OCI-LY3 (cell line): ENCODE results near the gene BHLHE41.
A peak's percentile ranks its signal among the peaks of the same experiment; 100 is the strongest.

Experiments used
- H2AFZ ChIP-seq: fragments of 200-600, 300-600 bp; shearing (Covaris generic); 2 replicates; pipeline ENCODE4 v1.6.0; 2014; ENCODE audit warnings: antibody characterized with exemption, low read depth, low read length
- H3K27ac ChIP-seq: fragments of 200-600, 300-600 bp; sonication (generic); 2 replicates; pipeline ENCODE4 v1.5.1; 2014; ENCODE audit warnings: mild to moderate bottlenecking, low read length, moderate library complexity, mixed read lengths
- H3K27me3 ChIP-seq: fragments of 200-600, 300-600 bp; sonication (generic); 2 replicates; pipeline ENCODE4 v1.6.1; 2014; ENCODE audit warnings: low read depth, low read length, mixed read lengths
- H3K36me3 ChIP-seq: fragments of 200-600, 300-600 bp; sonication (generic); replicated peaks from 2 replicates; pipeline ENCODE3; 2014; ENCODE audit warnings: low read depth, low read length, mixed read lengths
- H3K4me1 ChIP-seq: fragments of 300-600, 200-600 bp; sonication (generic); 2 replicates; pipeline ENCODE4 v1.6.1; 2014; ENCODE audit warnings: low read length, mixed read lengths
- H3K4me2 ChIP-seq: fragments of 200-600, 300-600 bp; sonication (generic); 2 replicates; pipeline ENCODE4 v1.6.1; 2014; ENCODE audit warnings: low read length, mixed read lengths
- H3K4me3 ChIP-seq: fragments of 300-600, 200-600 bp; sonication (generic); 2 replicates; pipeline ENCODE4 v1.5.1; 2014; ENCODE audit warnings: antibody characterized with exemption, mild to moderate bottlenecking, low read length, moderate library complexity
- H3K79me2 ChIP-seq: fragments of 300-600, 200-600 bp; shearing (Covaris generic); 2 replicates; pipeline ENCODE4 v1.6.1; 2014; ENCODE audit warnings: mild to moderate bottlenecking, low read length, mixed read lengths
- H3K9ac ChIP-seq: fragments of 300-600, 200-600 bp; shearing (Covaris generic); 2 replicates; pipeline ENCODE4 v1.6.0; 2014; ENCODE audit warnings: mild to moderate bottlenecking, low read length, moderate library complexity
- H3K9me3 ChIP-seq: fragments of 200-600, 300-600 bp; shearing (Covaris generic); 2 replicates; pipeline ENCODE4 v1.6.1; 2014; ENCODE audit warnings: low read length, mixed read lengths; ENCODE audit not compliant: insufficient read depth
- H4K20me1 ChIP-seq: fragments of 200-600, 300-600 bp; sonication (generic); 2 replicates; pipeline ENCODE4 v1.6.1; 2016; ENCODE audit warnings: low read length, mixed read lengths; ENCODE audit not compliant: insufficient read depth
- EZH2phosphoT487 ChIP-seq: fragments of 200-600 bp; shearing (Covaris generic); IDR thresholded peaks from 2 replicates; pipeline ENCODE4 v1.6.1; 2018; ENCODE audit warnings: antibody characterized with exemption, mixed run types, low read depth
- TF ChIP-seq, protein P1 (sequence below): fragments of 200-600, 300-600 bp; sonication (generic); IDR thresholded peaks from 2 replicates; pipeline ENCODE4 v1.5.1; 2014; ENCODE audit warnings: antibody characterized with exemption, low read length, low read depth

The BHLHE41 gene

DNA sequence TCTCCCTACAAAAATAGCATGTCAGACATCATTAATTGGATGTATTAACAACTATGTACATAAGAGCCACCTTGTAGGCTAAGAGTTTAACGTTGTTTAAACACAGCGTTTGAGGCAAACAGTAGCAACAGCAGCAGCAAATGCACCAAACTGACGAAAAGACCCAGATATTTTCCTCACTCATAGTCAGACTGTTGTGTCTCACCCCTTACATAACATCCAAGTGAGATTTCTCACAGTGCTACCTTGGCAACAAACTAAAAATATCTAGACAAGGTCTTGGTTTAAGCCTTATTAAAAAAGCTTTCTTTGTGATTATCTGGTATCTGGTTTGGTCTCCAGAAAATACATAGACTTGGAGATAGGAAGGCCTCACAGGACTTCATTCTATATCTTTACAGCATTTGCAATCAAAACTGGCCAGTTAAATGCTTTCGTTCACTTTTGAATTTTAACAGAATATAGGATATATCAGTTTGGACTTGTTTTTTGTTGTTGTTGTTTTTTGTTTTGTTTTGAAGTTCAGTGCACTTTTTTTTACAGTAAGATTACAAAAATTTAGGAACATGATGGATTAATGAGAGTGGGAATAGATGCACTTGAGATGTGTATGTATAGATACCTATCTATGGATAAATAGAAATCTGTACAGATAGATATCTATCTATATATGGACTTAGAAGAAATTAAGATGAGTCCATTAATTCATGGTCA is 4.1 kb downstream of the BHLHE41 start:
- H4K20me1 ChIP-seq, result no peaks in the 10 kb centered on the region
- H3K27me3 ChIP-seq, result peaks cover 47% of the 10 kb centered on the region
- no peak overlapping the region for H3K4me2 ChIP-seq
- no peaks in the 10 kb centered on the region for H3K9me3 ChIP-seq
- H3K27ac ChIP-seq, result no peak overlapping the region
- no peaks in the 10 kb centered on the region for H3K79me2 ChIP-seq
- no peaks in the 10 kb centered on the region for H3K36me3 ChIP-seq
- H3K9ac ChIP-seq, result no peak overlapping the region
- TF ChIP-seq EZH2phosphoT487, result no peak
- TF ChIP-seq, protein P1, sequence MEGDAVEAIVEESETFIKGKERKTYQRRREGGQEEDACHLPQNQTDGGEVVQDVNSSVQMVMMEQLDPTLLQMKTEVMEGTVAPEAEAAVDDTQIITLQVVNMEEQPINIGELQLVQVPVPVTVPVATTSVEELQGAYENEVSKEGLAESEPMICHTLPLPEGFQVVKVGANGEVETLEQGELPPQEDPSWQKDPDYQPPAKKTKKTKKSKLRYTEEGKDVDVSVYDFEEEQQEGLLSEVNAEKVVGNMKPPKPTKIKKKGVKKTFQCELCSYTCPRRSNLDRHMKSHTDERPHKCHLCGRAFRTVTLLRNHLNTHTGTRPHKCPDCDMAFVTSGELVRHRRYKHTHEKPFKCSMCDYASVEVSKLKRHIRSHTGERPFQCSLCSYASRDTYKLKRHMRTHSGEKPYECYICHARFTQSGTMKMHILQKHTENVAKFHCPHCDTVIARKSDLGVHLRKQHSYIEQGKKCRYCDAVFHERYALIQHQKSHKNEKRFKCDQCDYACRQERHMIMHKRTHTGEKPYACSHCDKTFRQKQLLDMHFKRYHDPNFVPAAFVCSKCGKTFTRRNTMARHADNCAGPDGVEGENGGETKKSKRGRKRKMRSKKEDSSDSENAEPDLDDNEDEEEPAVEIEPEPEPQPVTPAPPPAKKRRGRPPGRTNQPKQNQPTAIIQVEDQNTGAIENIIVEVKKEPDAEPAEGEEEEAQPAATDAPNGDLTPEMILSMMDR, result no peak
- H3K4me1 ChIP-seq, result peaks cover 54% of the 10 kb centered on the region
- H3K4me3 ChIP-seq, result no peak overlapping the region
- no peak overlapping the region for H2AFZ ChIP-seq

DNA sequence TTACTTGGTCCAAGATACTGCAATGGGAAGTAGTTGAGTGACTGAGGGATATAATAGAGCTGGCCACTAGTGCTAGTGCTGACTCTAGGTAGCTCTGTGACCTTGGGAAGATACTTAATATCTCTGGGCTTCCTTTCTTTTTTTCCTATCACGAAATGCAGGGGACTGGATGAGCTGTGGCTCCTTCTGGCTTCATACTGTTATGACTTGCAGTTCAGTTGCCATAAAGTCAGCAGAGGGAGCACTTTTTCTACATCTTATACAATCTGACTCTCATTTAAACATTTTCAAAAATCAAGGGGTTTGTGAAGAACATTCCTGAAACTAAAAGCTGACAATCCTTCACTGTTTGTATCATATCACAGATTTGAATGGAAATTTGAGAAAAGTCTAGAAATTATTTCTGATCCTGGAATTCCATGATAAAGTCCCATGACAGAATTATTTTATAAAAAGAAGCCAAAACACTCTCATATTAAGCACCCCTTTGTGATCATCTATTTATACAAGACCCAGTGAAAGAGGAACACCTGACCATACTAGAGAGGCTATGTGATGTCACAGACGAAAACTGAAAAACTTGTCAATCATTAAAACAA is 5.3 kb downstream of the BHLHE41 start:
- Histone ChIP-seq H3K27ac (no peak overlapping the region), H3K4me2 (peak overlapping the region; percentile 79), H3K4me1 (peaks cover 58% of the 10 kb centered on the region)

DNA sequence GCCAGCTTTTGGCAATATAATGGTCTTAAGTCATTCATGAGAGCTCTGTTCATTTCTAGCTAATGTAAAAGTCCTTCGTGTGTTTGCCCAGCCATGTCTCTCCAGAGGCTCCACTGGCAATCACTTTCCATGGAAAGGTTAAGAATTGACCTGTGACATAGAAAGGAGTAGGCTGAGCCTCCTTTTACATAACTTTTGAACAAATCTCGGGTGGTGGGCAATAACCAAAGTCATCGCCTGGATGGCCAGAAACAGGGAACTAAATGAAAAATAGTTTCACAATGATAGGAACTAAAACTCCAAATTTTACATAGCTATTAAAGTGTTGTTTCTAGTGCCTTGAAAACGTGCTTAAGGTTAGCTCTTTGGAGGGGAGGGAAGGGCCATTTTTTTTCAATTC is 6.5 kb downstream of the BHLHE41 start:
- Histone ChIP-seq H3K9ac (no peak overlapping the region; the same call in 1 of the 2 replicates), H3K79me2 (no peaks in the 10 kb centered on the region), H3K9me3 (no peaks in the 10 kb centered on the region), H3K27me3 (peaks cover 33% of the 10 kb centered on the region), H3K4me2 (peak overlapping the region; percentile 79), H3K4me1 (peaks cover 55% of the 10 kb centered on the region), H3K27ac (peak overlapping the region; percentile 22), H4K20me1 (no peaks in the 10 kb centered on the region), H3K4me3 (peak overlapping the region; percentile 51), H3K36me3 (no peaks in the 10 kb centered on the region), H2AFZ (no peak overlapping the region)
- TF ChIP-seq EZH2phosphoT487, result no peak
- TF ChIP-seq, protein P1, result no peak

More for the DNA sequence above, 5.3 kb downstream of the BHLHE41 start:
- Histone ChIP-seq H3K9me3 (no peaks in the 10 kb centered on the region), H2AFZ (no peak overlapping the region), H3K4me3 (peak overlapping the region; percentile 22), H3K36me3 (no peaks in the 10 kb centered on the region), H4K20me1 (no peaks in the 10 kb centered on the region), H3K27me3 (peaks cover 44% of the 10 kb centered on the region), H3K79me2 (no peaks in the 10 kb centered on the region), H3K9ac (no peak overlapping the region)
- TF ChIP-seq EZH2phosphoT487, result no peak
- TF ChIP-seq, protein P1, result peak; percentile 82

DNA sequence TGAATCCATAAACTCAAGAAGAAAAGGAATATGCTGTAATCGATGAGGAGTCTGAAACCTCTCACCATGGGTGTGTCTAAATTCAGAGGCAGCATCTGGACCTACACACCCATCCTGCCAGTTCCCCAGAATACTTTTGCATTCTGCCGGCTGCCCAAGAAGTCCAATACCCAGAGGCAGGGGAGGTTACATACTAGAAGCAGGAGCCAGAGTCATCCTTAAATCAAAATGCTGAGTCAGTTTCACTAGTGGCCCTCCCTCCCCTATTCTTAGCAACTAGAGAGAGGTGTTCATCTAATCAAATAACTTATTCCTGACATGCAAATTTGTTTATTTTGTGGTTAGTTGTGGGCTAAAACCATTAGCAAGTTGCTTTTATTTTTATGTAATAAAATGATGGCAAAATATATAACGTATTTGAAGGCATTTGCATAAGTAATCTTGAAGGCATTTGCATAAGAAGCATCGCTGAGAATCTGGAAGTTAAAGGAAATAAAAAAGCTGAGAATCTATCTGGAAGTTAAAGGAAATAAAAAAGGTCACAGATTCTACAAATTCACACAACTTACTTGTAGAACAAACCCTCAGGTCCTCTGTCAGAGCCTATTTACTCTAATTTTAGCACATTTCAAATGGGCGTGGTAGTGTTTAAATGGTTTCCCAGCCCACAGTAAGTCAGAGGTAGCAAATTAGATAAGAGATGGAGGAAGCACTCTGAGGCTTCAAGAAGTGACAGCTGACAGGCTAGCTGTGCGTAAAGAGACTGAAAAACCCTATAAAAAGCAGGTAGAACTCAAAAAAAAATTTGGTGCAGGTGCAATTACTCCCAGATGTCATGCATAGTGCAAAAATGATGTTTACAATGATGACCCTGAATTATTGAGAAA is 7.8 kb downstream of the BHLHE41 start:
- TF ChIP-seq, protein P1, result no peak
- TF ChIP-seq EZH2phosphoT487, result no peak
- Histone ChIP-seq H4K20me1 (no peaks in the 10 kb centered on the region), H3K36me3 (no peaks in the 10 kb centered on the region), H3K27ac (no peak overlapping the region), H3K9ac (no peak overlapping the region), H3K4me2 (peak overlapping the region; percentile 79), H3K9me3 (no peaks in the 10 kb centered on the region), H3K27me3 (peaks cover 29% of the 10 kb centered on the region), H3K4me1 (peaks cover 62% of the 10 kb centered on the region), H3K79me2 (no peaks in the 10 kb centered on the region), H3K4me3 (peak overlapping the region; percentile 51), H2AFZ (no peak overlapping the region)
